ENCODE results near the gene ZNF311. TPM values are rescaled to one million over a fixed set of nuclear protein-coding genes. Genes with fewer than 3 reads are reported as not detected.

The ZNF311 gene
- under 1 TPM; 0.31 to 0.43 TPM for total RNA-seq

DNA sequence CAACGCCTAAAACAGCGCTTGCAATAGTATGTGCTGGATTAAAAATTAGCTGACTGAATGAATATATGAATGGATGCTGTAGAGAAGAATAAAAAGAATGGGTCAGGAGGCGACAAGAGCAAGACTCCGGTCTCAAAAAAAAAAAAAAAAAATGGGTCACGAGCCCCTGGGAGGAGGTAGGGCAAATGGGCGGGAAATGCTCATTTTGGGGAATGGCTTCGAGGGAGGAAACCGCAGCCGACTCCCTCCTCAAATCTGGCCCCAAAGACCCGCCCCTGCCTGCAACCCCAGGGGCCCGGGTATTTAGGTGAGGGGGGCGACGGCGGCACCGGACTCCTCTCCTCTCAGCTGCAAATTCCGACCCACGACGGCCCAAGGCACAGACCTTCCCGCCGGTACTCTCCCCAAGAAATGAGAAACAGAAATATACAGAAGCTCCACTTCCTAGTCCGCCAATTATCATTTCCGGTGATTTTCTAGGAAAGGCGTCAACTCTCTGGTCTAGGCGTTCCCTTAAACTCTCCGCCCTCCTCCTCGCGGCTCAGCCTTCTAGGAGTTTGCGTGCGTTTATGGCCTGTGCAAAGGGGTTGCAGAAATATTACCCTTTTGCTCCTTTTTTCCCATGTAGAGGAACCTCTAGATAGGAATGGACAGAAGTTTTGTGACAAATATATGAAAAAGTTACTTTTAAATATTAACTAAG, at the start of gene ZNF311:
Gene ZNF311, minus strand, starts transcription at position 133 of the 703 bp plus-strand sequence. CDS start 1,361 bp downstream, outside the sequence.
- H3K4me3 Mint-ChIP-seq = peak within 1 kb of the TSS; percentile 76
- POLR2A ChIA-PET = no interaction called here
- intact Hi-C loops (cut with micrococcal nuclease) = no loop called here
- peaks cover 15% of the 10 kb centered on the region for H3K4me1 Mint-ChIP-seq (ENCODE audit: low read depth)
- ATAC-seq (peak; percentile 92), DNase-seq (peak; percentile 58)
- TF ChIP-seq, protein P1, sequence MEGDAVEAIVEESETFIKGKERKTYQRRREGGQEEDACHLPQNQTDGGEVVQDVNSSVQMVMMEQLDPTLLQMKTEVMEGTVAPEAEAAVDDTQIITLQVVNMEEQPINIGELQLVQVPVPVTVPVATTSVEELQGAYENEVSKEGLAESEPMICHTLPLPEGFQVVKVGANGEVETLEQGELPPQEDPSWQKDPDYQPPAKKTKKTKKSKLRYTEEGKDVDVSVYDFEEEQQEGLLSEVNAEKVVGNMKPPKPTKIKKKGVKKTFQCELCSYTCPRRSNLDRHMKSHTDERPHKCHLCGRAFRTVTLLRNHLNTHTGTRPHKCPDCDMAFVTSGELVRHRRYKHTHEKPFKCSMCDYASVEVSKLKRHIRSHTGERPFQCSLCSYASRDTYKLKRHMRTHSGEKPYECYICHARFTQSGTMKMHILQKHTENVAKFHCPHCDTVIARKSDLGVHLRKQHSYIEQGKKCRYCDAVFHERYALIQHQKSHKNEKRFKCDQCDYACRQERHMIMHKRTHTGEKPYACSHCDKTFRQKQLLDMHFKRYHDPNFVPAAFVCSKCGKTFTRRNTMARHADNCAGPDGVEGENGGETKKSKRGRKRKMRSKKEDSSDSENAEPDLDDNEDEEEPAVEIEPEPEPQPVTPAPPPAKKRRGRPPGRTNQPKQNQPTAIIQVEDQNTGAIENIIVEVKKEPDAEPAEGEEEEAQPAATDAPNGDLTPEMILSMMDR (IDR thresholded peaks at IDR 0.05) = no peak
- H3K27me3 Mint-ChIP-seq = peaks cover 9% of the 10 kb centered on the region
- peaks cover 2% of the 10 kb centered on the region for H3K36me3 Mint-ChIP-seq (ENCODE audit: low read depth)
- H3K9me3 Mint-ChIP-seq = peaks cover 6% of the 10 kb centered on the region
- CTCF ChIA-PET = interaction anchor here (1.4 to 1.5 kb wide), 3 partner anchors 9 to 167 kb away, joined by 4 to 5 read pairs (median 4); no protein-coding TSS in a partner anchor
- peak within 1 kb of the TSS; percentile 76 for H3K27ac Mint-ChIP-seq

DNA sequence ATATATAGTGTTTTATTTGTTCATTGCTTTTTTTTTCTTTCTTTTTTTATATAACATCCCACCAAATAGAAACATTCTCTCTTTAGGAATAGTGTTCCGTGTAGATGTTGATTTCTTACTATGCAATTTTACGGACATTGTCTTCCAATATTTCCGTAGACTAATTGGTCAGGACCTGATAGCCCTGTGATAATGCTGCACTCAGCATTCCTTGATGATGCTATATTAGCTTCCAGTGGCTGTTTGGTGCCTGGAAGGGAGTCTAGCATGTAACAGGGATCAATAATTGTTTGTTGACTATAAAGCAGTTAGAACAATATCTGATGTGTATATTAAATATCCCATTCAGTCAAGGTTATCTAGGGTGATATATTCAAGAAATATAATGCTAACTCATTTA, 46.6 kb upstream of the ZNF311 start:
- POLR2A ChIA-PET = no interaction called here
- H3K9me3 Mint-ChIP-seq = no peaks in the 10 kb centered on the region
- no peaks in the 10 kb centered on the region for H3K4me1 Mint-ChIP-seq (ENCODE audit: low read depth)
- no peak overlapping the region for H3K27ac Mint-ChIP-seq
- CTCF ChIA-PET = no interaction called here
- no peaks in the 10 kb centered on the region for H3K36me3 Mint-ChIP-seq (ENCODE audit: low read depth)
- ATAC-seq = no peak
- H3K27me3 Mint-ChIP-seq = peaks cover 23% of the 10 kb centered on the region
- no peak for DNase-seq
- H3K4me3 Mint-ChIP-seq = no peak overlapping the region
- intact Hi-C loops (cut with micrococcal nuclease) = no loop called here
- TF ChIP-seq, protein P1 (IDR thresholded peaks at IDR 0.05) = no peak

DNA sequence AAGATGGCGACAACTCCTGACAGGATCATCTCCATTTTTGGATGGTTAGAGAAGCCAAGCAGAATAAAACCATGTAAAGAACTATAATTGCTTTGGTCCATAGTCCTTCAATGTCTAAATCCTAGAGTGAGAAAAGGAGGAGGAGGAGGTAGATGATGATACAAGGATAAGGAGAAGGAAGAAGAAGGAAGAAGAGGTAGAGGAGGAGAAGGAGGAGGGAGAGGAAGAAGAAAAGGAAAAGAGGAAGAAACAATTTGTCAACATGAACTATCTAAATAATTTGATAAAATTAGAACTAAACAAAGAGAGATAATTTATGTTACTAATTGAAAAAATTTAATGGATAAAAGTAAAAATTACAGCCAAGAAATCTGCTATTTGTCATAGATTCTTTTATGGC, 40.0 kb upstream of the ZNF311 start, which contains the start of gene OR2W1:
Gene OR2W1, minus strand, starts transcription at position 101 of the 400 bp plus-strand sequence. Its CDS starts 0 bp downstream, at position 101.
- no peak for ATAC-seq
- DNase-seq = no peak
- intact Hi-C loops (cut with micrococcal nuclease) = no loop called here
- TF ChIP-seq, protein P1 (IDR thresholded peaks at IDR 0.05) = no peak
- no peaks in the 10 kb centered on the region for H3K4me1 Mint-ChIP-seq (ENCODE audit: low read depth)
- CTCF ChIA-PET = no interaction called here
- peaks cover 32% of the 10 kb centered on the region for H3K27me3 Mint-ChIP-seq
- H3K27ac Mint-ChIP-seq = no peak within 1 kb of the TSS
- no peaks in the 10 kb centered on the region for H3K36me3 Mint-ChIP-seq (ENCODE audit: low read depth)
- POLR2A ChIA-PET = no interaction called here
- H3K9me3 Mint-ChIP-seq = peaks cover 3% of the 10 kb centered on the region
- H3K4me3 Mint-ChIP-seq = no peak within 1 kb of the TSS

DNA sequence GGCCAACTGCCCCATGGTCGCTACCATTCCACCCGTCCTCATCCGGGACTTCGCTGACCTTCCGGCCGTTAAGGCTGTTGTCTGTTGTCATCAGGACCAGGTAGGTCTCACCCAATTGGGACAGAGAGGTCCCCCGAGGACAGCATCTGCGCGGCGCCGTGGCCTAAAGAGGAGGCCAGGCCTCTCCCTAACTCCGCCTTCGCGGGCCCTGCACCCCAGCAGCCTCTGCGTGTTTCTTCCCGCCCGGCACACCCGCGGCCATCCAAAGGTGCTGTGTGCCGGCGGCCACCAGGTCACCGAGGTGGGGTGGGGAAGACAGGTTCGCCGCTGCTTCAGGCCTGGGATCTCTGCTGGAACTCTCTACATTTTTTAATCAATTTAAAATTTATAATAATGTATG, 30.8 kb upstream of the ZNF311 start:
- H3K9me3 Mint-ChIP-seq = no peaks in the 10 kb centered on the region
- CTCF ChIA-PET = no interaction called here
- no peaks in the 10 kb centered on the region for H3K36me3 Mint-ChIP-seq (ENCODE audit: low read depth)
- DNase-seq (no peak), ATAC-seq (no peak)
- POLR2A ChIA-PET = no interaction called here
- H3K27me3 Mint-ChIP-seq = peaks cover 33% of the 10 kb centered on the region
- intact Hi-C loops (cut with micrococcal nuclease) = no loop called here
- H3K4me3 Mint-ChIP-seq = no peak overlapping the region
- H3K27ac Mint-ChIP-seq = no peak overlapping the region
- TF ChIP-seq, protein P1 (IDR thresholded peaks at IDR 0.05) = no peak
- H3K4me1 Mint-ChIP-seq (ENCODE audit: low read depth) = no peaks in the 10 kb centered on the region

DNA sequence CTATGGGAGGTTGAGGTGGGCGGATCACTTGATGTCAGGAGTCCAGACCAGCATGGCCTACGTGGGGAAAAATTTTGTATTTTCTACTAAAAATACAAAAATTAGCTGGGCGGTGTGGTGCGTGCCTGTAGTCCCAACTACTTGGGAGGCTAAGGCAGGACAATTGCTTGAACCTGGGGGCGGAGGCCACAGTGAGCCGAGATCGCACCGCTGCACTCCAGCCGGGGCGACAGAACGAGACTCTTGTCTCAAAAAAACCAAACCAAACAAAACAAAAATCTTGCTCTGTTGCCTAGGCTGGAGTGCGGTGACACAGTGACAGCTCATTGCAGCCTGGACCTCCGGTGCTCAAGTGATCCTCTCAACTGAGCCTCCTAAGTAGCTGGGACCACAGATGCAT, 23.7 kb upstream of the ZNF311 start:
- TF ChIP-seq, protein P1 (IDR thresholded peaks at IDR 0.05) = no peak
- Mint-ChIP-seq H3K4me3 (no peak overlapping the region), H3K27ac (no peak overlapping the region), H3K9me3 (no peaks in the 10 kb centered on the region), H3K36me3 (ENCODE audit: low read depth) (no peaks in the 10 kb centered on the region), H3K27me3 (peaks cover 49% of the 10 kb centered on the region), H3K4me1 (ENCODE audit: low read depth) (no peaks in the 10 kb centered on the region)
- DNase-seq (no peak), ATAC-seq (no peak)
- CTCF ChIA-PET = no interaction called here
- POLR2A ChIA-PET = no interaction called here
- intact Hi-C loops (cut with micrococcal nuclease) = no loop called here
